Measurements from ENCODE around the gene LONP1. TPM values are rescaled to one million over a fixed set of nuclear protein-coding genes. Genes with fewer than 3 reads are reported as not detected.

The LONP1 gene
- polyA plus RNA-seq, 2 of the 4 experiments (the other 2 are of a cell fraction): 42.7 to 68.9 TPM

DNA sequence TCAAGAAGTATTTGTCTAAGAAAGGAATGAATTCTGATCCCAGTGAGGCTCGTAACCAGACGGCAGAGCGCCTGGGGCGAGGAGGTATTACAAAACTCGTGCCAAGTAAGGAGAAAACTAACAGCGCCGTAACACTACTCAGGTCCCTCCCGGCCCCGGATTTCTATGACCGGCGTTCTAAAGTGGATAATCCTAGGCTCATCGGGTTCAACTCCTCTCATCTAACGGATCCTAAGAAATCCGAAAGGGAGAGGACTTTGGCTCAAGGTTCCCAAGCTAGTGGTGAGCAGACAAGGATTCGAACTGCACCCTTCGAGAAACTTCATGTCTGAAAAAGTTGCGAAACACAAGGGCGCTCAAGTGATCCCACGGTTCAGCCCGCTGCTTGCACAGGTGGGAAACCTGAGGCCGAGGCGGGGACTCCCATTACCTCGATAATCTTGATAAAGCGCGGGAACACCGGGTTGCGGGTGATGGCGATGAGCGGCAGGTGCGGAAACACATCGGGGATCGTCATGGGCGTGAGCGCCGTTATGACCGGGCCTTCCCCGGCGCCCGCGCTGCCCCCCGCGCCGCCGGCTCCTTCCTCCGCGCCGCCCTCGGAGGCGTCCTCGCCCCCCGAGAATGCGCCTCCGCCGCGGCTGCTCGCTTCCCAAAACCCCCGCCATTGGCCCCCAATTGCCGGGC, 529 bp downstream of the LONP1 start:
- CTCF ChIA-PET: interaction anchor here (0.6 to 2.3 kb wide), 8 partner anchors 8 to 1090 kb away, joined by 3 to 12 read pairs (median 4); partner anchors contain the start of gene RPL36
- no peak; a peak in 1 of 6 replicates for ATAC-seq
- DNase-seq (ENCODE audit: low read depth in 1 of 2, low spot score in 1 of 2): no peak
- FAIRE-seq: no peak
- WGBS (ENCODE audit: missing lambda C conversion rate): 2% methylated on average over 31 of the region's 58 CpGs
- H3K9me3 ChIP-seq: no peaks in the 10 kb centered on the region
- H3K4me2 ChIP-seq: peak overlapping the region; percentile 92
- peaks cover 11% of the 10 kb centered on the region; the same call in 2 of the 3 replicates for H3K4me1 ChIP-seq
- peak overlapping the region; percentile 100 for H3K4me3 ChIP-seq
- H3K27ac ChIP-seq: peak overlapping the region; percentile 97 to 100
- POLR2A ChIA-PET: interaction anchor here (0.6 to 3.7 kb wide), 9 partner anchors 10 to 249 kb away, joined by 3 to 45 read pairs (median 3); partner anchors contain the start of genes DUS3L and RPL36
- peak; percentile 46 to 64; a peak in 3 of 4 replicates for TF ChIP-seq CEBPB (IDR thresholded peaks at IDR 0.05)
- TF ChIP-seq ATOH8 (CRISPR knock-in tag; IDR thresholded peaks at IDR 0.05; ENCODE audit: low read depth): no peak

GRCh38 chr19:5718579-5719273, 1.2 kb downstream of the LONP1 start:
- FAIRE-seq (no peak), DNase-seq (ENCODE audit: low read depth in 1 of 2, low spot score in 1 of 2) (peak in 1 of 2 experiments; percentile 46), ATAC-seq (no peak)
- Histone ChIP-seq H3K4me2 (peak overlapping the region; percentile 92), H3K9me3 (no peaks in the 10 kb centered on the region), H3K4me1 (peaks cover 11% of the 10 kb centered on the region; the same call in 2 of the 3 replicates), H3K4me3 (peak overlapping the region; percentile 100), H3K27ac (peak overlapping the region; percentile 97 to 100)
- TF ChIP-seq ZSCAN20 (CRISPR knock-in tag; IDR thresholded peaks at IDR 0.05): no peak
- no peak for TF ChIP-seq BHLHE40 (IDR thresholded peaks at IDR 0.05; ENCODE audit: low read depth, low read length)
- peak in 1 of 2 experiments; percentile 44; a peak in 2 of 5 replicates for TF ChIP-seq JUN (IDR thresholded peaks at IDR 0.05)
- TF ChIP-seq CBX8 (IDR thresholded peaks at IDR 0.05): no peak
- no peak for TF ChIP-seq JUNB (IDR thresholded peaks at IDR 0.05)
- no peak for TF ChIP-seq FOSL2 (IDR thresholded peaks at IDR 0.05)
- TF ChIP-seq FOSL2 (CRISPR knock-in tag; IDR thresholded peaks at IDR 0.05): no peak
- TF ChIP-seq CEBPB (IDR thresholded peaks at IDR 0.05): peak in 1 of 2 experiments; percentile 12; a peak in 1 of 4 replicates
- 29% methylated on average over 11 of the region's 11 CpGs for WGBS (ENCODE audit: missing lambda C conversion rate)
- ChIA-PET POLR2A (interaction anchor here (0.6 to 3.7 kb wide), 5 partner anchors 14 to 83 kb away, joined by 3 to 45 read pairs (median 3); partner anchors contain the start of genes DUS3L and RPL36), CTCF (interaction anchor here (0.6 to 2.3 kb wide), 5 partner anchors 7 to 32 kb away, joined by 3 to 12 read pairs (median 4); no protein-coding TSS in a partner anchor)

- TF ChIP-seq SMC3 (IDR thresholded peaks at IDR 0.05) (no peak), TP53 (CRISPR knock-in tag; IDR thresholded peaks at IDR 0.05) (no peak)
- DNase-seq (ENCODE audit: low read depth in 1 of 2, low spot score in 1 of 2) (no peak), ATAC-seq (no peak), FAIRE-seq (no peak)
- Histone ChIP-seq H3K4me3 (peak overlapping the region; percentile 100), H3K4me1 (peaks cover 11% of the 10 kb centered on the region; the same call in 2 of the 3 replicates), H3K4me2 (peak overlapping the region; percentile 92), H3K9me3 (no peaks in the 10 kb centered on the region), H3K27ac (peak overlapping the region; percentile 97 to 100)
- CTCF ChIA-PET: interaction anchor here (0.6 to 1.8 kb wide), 4 partner anchors 14 to 31 kb away, joined by 3 to 8 read pairs (median 4); no protein-coding TSS in a partner anchor
- WGBS (ENCODE audit: missing lambda C conversion rate): 43% methylated on average over 14 of the region's 14 CpGs
- POLR2A ChIA-PET: interaction anchor here (1.0 to 3.7 kb wide), 4 partner anchors 13 to 73 kb away, joined by 3 to 45 read pairs (median 4); partner anchors contain the start of genes DUS3L and RPL36
Observed at GRCh38 chr19:5718037-5718578, 1.8 kb downstream of the LONP1 start.

- DNase-seq (ENCODE audit: low read depth in 1 of 2, low spot score in 1 of 2) (no peak), ATAC-seq (no peak), FAIRE-seq (no peak)
- ChIA-PET CTCF (interaction anchor here (1.8 kb wide), 1 partner anchor 30 kb away, joined by 8 read pairs; no protein-coding TSS in a partner anchor), POLR2A (interaction anchor here (1.3 to 3.7 kb wide), 2 partner anchors 27 to 73 kb away, joined by 3 to 45 read pairs; partner anchors contain the start of genes DUS3L and RPL36)
- Histone ChIP-seq H3K4me1 (peaks cover 11% of the 10 kb centered on the region; the same call in 2 of the 3 replicates), H3K9me3 (no peaks in the 10 kb centered on the region), H3K4me2 (peak overlapping the region; percentile 92), H3K4me3 (peak overlapping the region; percentile 100; the same call in 2 of the 3 replicates), H3K27ac (peak overlapping the region; percentile 97 to 100; a peak in 5 of 6 replicates)
- WGBS (ENCODE audit: missing lambda C conversion rate): 86% methylated on average over 8 of the region's 8 CpGs
- no peak for TF ChIP-seq ATOH8 (CRISPR knock-in tag; IDR thresholded peaks at IDR 0.05; ENCODE audit: low read depth)
- no peak for TF ChIP-seq CBX2 (IDR thresholded peaks at IDR 0.05; ENCODE audit: borderline replicate concordance, low read depth)
- TF ChIP-seq, protein P1, sequence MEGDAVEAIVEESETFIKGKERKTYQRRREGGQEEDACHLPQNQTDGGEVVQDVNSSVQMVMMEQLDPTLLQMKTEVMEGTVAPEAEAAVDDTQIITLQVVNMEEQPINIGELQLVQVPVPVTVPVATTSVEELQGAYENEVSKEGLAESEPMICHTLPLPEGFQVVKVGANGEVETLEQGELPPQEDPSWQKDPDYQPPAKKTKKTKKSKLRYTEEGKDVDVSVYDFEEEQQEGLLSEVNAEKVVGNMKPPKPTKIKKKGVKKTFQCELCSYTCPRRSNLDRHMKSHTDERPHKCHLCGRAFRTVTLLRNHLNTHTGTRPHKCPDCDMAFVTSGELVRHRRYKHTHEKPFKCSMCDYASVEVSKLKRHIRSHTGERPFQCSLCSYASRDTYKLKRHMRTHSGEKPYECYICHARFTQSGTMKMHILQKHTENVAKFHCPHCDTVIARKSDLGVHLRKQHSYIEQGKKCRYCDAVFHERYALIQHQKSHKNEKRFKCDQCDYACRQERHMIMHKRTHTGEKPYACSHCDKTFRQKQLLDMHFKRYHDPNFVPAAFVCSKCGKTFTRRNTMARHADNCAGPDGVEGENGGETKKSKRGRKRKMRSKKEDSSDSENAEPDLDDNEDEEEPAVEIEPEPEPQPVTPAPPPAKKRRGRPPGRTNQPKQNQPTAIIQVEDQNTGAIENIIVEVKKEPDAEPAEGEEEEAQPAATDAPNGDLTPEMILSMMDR (IDR thresholded peaks at IDR 0.05): no peak
- no peak for TF ChIP-seq FOSB (CRISPR knock-in tag; IDR thresholded peaks at IDR 0.05)
- TF ChIP-seq NPAS2 (CRISPR knock-in tag; IDR thresholded peaks at IDR 0.05; ENCODE audit: borderline replicate concordance): no peak
- TF ChIP-seq HEYL (CRISPR knock-in tag; IDR thresholded peaks at IDR 0.05): no peak
- TF ChIP-seq GATA3 (IDR thresholded peaks at IDR 0.05; ENCODE audit: borderline replicate concordance): no peak
- TF ChIP-seq FOSL2 (IDR thresholded peaks at IDR 0.05): no peak
- no peak for TF ChIP-seq FOSL2 (CRISPR knock-in tag; IDR thresholded peaks at IDR 0.05)
- TF ChIP-seq CBX8 (IDR thresholded peaks at IDR 0.05): no peak
- TF ChIP-seq CHD4 (IDR thresholded peaks at IDR 0.05; ENCODE audit: borderline replicate concordance): no peak
- TF ChIP-seq RARB (CRISPR knock-in tag; IDR thresholded peaks at IDR 0.05): no peak
- TF ChIP-seq KDM1A (IDR thresholded peaks at IDR 0.05; ENCODE audit: low read depth): no peak
- TF ChIP-seq ESRRA (IDR thresholded peaks at IDR 0.05; ENCODE audit: borderline replicate concordance, low read length): no peak
Observed at GRCh38 chr19:5717215-5717935, 2.6 kb downstream of the LONP1 start.

Measured in A549 (cell line).